ENCODE results near the gene SH3BP5L.
"Not testable (repeated sequence)": the region's sequence is repeated elsewhere in the genome, so short reads cannot be mapped to it uniquely, and the experiment has no call there.

The SH3BP5L gene

DNA sequence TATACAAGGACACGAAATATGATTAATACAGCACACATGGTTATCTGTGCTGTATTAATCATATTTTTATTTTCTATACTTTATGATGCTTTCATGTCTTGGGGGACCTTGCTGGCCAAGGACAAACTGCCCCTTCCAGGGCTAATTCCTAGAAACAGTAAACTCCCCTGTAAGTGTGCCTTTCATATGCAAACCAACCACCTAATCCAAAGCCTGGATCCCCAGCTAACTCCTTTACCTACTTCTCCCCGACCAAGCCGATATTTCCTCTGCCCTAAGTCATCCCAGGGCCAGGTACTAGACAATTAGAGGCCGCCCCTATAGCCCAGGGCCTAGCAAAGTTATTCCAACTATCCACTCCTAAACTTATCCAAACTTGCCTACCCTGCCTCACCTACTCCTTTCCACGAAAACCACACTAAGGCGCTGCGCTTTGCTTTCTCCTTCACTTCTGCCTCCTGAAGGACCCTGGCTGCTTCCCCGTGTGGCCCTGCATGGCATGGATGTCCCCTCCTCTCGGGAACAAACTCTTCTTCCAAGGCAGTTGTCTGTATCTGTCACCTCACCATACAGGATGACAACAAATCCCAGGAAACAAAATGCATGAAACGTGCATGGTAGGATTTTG is 10.2 kb downstream of the SH3BP5L start:
- in situ Hi-C loops (cut with HindIII; ENCODE audit: low pct_ligation_motif_present, low pct_unique_long_range_greater_than_20kb, low sequenced_read_pairs): no loop called here
- DNase-seq: no peak

DNA sequence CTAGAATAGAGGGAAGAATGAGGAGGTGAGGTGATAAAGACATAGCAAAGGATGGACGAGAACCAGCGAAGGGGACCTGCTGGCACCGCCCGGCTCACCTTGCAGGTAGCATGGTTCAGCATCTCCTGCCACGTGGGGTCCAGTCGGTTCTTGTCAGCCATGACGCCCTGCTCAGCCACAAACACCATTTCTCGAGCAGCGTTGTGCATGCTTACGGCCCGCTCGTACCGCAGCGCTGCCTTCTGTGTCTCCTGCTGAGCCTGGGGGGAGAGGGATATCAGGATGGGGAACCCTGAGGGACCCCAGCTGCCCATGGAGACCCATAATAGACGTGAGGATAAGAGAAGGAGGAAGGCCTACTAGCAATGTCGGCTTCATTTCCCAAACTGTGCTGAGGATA is 11.4 kb downstream of the SH3BP5L start:
- no peak for DNase-seq
- in situ Hi-C loops (cut with HindIII; ENCODE audit: low pct_ligation_motif_present, low pct_unique_long_range_greater_than_20kb, low sequenced_read_pairs): no loop called here

DNA sequence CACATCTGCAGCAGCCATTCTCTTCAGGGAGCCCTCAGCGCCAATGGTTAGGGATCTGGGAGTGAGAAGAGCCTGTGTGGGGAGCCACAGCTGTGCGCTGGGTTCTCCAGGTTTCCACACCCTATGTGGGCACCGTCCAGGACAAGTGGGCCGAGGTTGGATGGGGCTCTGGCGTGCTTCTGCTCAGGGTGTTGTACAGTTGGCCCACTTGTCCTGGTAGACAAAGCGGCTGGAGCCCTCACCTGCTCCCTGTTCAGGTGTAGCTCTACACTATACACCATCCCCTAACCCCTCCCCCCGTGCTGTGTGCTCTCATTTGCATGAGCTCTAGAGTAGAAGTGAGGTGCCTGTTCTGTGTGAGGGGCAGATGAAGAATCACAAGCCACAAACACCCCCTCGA is 12.2 kb downstream of the SH3BP5L start:
- in situ Hi-C loops (cut with HindIII; ENCODE audit: low pct_ligation_motif_present, low pct_unique_long_range_greater_than_20kb, low sequenced_read_pairs): no loop called here
- no peak for DNase-seq

DNA sequence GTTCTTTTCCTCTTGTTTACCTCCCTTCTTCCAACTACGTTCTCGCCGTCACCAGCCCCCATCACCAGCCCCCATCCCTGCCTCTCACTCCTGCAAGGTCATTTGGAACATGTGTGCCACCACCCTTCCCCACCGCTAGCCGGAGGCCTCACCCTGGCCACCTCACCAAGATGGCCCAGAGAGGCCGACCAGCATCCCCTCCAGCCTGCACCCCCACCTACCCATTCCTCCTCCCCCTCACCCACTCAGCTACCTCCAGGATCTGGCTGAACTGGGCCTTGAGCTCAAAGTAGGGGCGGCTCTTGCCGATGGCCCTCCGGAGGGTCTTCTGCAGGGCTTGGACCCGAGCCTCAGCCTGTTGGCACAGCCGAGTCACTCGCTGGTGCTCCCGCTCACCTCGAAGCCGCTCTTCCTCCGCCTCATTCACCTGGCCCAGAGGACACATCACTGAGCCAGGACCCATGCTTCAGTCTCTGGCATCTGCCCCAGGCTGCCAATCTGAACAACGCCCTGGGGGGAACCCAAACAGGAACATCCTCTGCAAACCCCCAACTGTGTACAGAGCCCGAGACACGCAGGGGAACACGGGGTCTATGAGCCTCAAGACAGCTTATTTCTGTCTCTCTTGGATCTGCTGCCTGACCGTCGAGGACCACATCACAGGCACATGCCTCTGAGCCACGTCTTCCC is 12.8 kb downstream of the SH3BP5L start:
- no peak for DNase-seq
- in situ Hi-C loops (cut with HindIII; ENCODE audit: low pct_ligation_motif_present, low pct_unique_long_range_greater_than_20kb, low sequenced_read_pairs): no loop called here

DNA sequence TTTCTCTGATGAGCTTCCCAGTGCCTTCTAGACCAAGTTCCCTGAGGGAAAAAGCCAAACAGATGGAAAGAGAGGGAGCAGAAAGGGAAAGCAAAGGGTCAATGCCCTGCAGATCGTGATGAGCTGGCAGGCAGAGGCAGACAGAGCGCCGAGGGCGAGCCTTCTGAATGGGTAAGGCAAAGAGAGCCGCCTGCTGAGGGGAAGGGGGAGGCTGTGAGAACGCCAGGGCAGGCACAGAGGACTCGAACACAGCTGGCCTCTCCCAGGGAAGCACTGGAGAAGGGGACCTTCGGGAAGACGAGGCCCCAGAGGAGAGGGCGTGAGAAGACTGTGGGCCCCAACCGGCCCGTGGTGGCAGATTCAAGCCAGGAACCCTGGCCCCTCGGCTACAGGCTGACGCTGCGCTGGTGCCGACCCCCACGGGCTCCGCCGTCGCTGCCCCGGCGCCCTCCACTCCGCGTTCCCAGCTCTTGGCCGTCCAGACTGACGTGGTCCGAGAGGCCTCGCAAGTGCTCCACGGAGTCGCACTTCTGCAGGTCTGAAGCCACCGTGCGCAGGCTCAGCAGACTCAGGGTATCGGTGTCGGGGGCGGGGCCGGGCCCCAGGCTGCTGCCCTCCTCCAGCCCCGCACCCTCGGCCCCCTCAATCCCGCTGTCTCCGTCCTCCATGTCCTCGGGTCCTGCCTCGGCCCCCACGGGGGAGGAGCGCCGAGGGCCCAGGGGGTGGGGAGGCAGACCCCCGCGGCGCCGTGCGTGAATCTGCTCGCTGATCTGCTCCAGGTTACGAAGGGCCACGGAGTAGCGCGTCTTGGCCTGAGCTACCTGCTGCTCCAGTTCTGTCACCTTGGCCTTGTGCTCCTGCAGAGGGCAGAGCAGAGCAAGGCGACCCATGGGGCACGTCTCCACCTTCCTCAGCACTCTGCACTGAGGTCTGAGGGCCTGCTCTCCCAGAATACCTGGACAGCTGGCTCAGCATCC is 13.9 kb downstream of the SH3BP5L start:
- in situ Hi-C loops (cut with HindIII; ENCODE audit: low pct_ligation_motif_present, low pct_unique_long_range_greater_than_20kb, low sequenced_read_pairs): no loop called here
- DNase-seq: no peak

DNA sequence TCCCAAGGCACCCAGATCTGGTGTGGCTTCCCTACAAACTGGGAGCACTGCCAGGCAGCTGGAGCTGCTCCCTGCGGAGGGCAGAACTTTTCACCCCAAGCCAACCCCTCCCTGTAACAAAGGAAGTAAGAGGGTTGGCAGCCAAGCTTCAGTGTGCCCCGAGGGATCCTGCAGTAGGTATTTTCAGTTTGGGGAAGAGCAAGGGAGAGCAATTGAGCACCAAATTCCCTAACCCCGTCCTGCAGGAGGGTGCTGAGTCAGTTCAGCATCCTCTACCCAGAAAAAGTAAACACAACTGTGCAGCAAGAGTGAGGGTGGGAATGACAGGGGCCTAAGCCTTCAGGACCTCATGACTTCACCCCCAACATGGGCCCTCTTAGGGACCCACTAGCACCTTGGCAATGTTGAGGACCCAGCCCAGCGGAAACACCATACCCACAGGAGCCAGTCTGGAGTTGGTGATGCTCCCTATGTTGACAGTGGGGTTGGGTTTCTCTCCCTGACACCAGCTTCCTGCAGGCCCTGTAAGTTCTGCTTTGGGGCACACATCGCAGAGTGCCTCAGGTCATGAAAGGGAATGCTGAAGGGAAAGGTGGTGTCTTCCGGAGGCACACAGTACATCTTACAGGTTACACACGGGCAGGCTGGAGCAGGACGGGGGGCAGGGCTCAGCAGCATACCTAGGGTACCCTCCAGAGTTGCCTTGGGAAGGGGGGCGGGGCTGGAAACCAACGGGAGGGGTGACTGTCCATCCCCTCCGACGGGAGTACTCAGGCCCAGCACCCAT is 14.8 kb downstream of the SH3BP5L start:
- no peak for DNase-seq
- in situ Hi-C loops (cut with HindIII; ENCODE audit: low pct_ligation_motif_present, low pct_unique_long_range_greater_than_20kb, low sequenced_read_pairs): no loop called here

DNA sequence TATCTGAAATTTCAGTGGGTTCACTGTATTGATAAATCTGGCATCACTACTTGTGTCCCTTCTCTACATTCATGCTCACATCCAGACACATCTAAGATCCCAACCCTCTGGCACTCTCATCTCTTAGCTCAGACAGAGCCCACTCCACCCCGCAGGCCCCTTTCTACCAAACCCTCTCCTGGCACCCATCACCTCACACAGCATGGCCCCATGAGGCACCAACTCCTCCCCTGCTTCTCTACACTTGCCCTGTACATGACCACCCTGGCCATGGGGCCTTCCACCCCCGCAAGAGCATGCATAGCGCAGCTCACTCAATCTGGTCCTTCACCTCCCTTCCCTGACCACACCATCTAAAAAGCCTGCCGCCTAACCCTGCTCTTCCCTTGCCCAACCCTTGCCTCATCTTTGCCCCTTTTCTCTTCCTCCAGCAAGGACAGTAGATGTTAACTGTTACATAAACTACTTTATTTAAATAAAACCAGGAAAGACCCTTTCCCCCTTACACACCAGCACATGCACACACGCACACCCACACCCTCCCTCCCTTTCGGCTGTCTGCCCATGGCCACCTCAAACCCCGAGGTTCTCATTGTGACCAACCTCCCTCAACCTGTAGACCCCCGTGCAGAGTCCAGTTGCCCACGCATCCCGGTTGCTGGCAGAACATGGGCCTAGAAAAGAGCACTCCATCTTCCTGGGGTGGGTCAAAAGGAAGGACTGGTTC is 15.6 kb downstream of the SH3BP5L start:
- DNase-seq: no peak
- in situ Hi-C loops (cut with HindIII; ENCODE audit: low pct_ligation_motif_present, low pct_unique_long_range_greater_than_20kb, low sequenced_read_pairs): no loop called here

DNA sequence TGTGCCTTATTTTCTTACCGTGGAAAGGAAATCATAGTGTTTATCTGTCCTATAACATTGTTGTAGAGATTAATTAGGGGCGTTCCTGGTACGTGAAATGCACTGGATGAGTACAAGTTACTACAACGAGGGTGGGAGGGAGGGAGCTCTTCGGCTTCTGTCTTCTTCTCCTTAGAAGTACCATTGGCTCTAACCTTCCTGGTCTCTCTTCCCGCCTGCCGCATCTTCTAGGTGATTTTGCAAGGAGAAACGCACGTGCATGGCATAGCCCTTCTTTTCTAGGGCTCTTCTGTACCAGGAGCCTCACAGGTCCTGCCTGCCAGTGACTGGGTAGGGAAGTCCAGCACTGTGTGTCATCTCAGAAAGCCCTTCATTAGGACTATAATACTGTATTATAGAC is 16.8 kb downstream of the SH3BP5L start:
- in situ Hi-C loops (cut with HindIII; ENCODE audit: low pct_ligation_motif_present, low pct_unique_long_range_greater_than_20kb, low sequenced_read_pairs): no loop called here
- DNase-seq: no peak

DNA sequence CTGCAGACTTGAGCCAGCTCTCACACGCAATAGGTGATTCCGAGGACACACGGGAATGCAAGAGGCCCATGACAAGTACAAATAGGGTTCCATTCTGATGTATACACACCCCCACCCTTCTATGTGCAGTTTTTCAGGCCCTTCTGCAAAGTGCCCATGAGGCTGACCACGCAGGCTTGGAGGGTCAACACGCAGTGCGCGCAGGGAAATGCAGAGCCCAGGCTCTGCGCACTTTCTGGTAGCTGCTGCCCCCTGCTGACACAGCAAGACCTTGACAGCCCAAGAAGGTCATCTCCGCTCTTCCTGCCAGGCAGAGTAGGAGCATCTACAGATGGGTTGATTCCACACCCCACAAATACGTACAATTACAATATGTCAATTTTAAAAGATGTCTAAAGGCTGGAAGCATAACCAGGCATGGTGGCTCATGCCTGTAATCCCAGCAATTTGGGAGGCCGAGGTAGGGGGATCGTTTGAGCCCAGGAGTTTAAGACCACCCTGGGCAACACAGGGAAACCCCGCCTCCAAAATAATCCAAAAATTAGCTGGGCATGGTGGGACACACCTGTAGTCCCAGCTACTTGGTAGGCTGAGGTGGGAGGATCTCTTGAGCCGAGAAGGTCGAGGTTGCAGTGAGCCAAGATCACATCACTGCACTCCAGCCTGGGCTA is 18.5 kb downstream of the SH3BP5L start:
- peak; percentile 43 for DNase-seq
- in situ Hi-C loops (cut with HindIII; ENCODE audit: low pct_ligation_motif_present, low pct_unique_long_range_greater_than_20kb, low sequenced_read_pairs): no loop called here

DNA sequence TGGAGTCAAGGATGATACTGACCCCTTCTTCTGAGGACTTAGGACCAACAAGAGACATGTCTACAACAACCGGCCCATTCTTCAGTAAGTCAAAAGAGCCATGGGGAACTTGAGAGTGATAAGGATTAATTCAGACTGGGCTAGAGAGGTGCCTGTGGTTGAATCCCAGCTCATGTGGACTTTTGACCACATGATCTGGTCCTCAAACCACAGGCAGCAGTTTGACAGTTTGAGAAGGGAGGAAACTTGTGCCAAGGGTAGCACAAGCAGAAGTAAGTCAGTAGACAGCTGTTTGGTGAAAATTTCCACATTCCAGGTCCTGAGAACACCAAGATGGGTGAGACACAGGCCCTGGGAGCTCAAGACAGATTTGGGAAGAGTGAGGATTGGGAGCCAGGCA is 19.8 kb downstream of the SH3BP5L start:
- in situ Hi-C loops (cut with HindIII; ENCODE audit: low pct_ligation_motif_present, low pct_unique_long_range_greater_than_20kb, low sequenced_read_pairs): no loop called here
- DNase-seq: no peak

DNA sequence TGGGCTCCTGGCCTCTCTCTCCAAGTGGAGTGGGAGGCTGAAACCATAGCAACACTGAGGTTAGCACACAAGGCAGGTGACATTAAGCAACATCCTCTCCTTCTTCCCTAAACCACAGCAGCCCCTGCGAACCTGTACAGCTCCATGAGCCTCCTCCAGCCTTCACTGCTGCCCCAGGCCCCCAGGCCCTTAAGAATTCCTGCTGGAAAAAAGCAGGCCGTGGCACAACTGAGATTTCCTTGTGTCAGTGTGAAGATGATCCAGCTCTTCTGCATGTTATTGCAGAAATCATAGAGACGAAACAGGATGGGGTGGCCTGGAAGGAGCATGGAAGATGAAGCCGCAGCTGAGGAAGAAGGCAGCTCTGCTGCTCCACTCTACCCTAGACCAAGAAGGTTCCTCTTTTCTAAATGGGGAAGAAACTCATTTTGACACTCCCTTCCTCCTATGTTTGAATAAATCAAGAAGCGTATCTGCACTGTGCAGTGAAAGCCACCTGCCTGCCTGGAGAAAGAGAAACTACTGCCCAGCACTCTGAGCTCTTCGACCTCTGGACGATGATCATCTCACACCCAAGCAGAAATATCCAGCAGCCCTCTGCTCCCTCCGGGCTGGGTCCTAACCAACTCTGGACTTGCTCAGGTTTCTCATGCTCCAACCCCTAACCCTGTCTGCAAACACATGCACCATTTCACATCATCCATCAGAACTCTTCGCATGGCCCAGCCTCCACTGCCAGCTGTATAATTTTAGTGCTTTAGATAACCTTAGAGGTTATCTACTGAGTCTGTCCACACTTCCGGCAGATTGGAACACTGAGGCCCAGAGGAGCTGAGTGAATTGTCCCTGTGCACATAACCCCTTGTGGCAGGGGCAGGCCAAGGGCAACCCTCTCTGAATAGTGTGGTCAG is 20.7 kb downstream of the SH3BP5L start:
- DNase-seq: no peak
- in situ Hi-C loops (cut with HindIII; ENCODE audit: low pct_ligation_motif_present, low pct_unique_long_range_greater_than_20kb, low sequenced_read_pairs): no loop called here

DNA sequence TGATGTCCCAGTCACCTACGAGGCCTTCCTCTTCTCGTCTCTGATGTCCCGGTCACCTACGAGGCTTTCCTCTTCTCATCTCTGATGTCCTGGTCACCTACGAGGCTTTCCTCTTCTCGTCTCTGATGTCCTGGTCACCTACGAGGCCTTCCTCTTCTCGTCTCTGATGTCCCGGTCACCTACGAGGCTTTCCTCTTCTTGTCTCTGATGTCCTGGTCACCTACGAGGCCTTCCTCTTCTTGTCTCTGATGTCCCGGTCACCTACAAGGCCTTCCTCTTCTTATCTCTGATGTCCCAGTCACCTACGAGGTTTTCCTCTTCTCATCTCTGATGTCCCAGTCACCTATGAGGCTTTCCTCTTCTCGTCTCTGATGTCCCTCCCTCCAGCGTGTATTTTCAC is 22.2 kb downstream of the SH3BP5L start:
- DNase-seq; in situ Hi-C loops (cut with HindIII; ENCODE audit: low pct_ligation_motif_present, low pct_unique_long_range_greater_than_20kb, low sequenced_read_pairs): not testable (repeated sequence)

DNA sequence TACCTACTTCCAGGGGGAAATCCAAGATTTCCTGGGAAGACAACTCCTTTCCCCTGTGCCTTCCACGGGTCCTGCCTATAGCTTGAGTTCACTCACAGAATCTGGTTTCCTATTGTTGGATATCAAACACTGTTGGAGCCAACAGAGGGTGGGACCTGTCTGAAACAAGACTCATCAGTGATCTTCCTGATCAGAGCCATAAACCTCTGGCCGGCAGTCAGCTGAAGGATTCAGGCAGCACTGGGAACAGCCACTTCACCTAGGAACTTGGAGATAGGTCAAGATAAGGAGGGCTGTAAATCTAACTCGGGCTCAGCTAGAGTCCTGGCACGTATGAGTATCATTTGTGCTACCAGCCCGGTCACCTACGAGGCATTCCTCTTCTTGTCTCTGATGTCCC is 23.3 kb downstream of the SH3BP5L start:
- no peak for DNase-seq

DNA sequence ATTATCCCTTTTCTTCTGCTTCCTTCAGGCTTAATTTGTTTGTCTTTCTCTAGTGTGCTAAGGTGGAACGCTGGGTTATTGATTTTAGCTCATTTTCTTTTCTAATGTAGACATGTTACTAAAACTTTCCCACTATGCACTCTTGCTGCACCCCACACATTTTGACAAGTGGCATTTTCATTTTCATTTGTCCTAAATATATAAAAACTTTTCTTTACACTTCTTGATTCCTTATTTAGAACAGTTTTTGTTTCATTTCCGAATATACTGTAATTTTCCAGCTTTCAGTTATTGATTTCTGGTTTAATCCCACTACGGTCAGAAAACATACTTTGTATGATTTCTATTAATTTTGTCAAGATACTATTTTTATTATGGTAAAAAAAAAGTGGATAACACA is 25.3 kb downstream of the SH3BP5L start:
- DNase-seq: no peak
- in situ Hi-C loops (cut with HindIII; ENCODE audit: low pct_ligation_motif_present, low pct_unique_long_range_greater_than_20kb, low sequenced_read_pairs): no loop called here

More for the DNA sequence above, 23.3 kb downstream of the SH3BP5L start:
- in situ Hi-C loops (cut with HindIII; ENCODE audit: low pct_ligation_motif_present, low pct_unique_long_range_greater_than_20kb, low sequenced_read_pairs): no loop called here

DNA sequence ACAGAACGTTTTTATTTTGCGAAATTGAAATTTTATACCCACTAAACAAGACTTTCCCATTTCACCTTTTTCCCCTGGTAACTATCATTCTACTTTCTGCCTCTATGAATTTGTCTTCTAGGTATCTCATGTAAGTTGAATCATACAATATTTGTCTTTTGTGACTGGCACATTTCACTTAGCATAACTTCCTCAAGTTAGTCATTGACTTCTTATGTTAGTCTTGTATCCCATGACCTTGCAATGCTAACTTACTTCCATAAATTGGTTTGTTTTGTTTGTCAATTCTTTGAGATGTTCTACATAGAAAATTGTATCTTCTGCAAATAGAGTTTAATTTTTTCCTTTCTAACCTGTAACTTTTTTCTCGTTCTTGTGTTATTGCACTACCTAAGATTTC is 26.9 kb downstream of the SH3BP5L start:
- in situ Hi-C loops (cut with HindIII; ENCODE audit: low pct_ligation_motif_present, low pct_unique_long_range_greater_than_20kb, low sequenced_read_pairs): no loop called here
- DNase-seq: no peak

DNA sequence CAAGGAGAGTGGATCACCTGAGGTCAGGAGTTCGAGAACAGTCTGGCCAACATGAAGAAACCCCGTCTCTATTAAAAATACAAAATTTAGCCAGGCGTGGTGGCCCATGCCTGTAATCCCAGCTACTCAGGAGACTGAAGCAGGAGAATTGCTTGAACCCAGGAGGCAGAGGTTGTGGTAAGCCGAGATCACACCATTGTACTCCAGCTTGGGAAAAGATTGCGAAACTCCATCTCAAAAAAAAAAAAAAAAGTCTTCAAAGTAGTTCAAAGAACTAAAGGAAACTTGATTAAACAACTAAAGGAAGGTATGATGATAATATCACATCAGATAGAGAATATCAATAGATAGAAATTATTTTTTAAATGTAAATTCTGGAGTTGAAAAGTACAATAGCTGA is 31.1 kb downstream of the SH3BP5L start:
- in situ Hi-C loops (cut with HindIII; ENCODE audit: low pct_ligation_motif_present, low pct_unique_long_range_greater_than_20kb, low sequenced_read_pairs); DNase-seq: not testable (repeated sequence)

DNA sequence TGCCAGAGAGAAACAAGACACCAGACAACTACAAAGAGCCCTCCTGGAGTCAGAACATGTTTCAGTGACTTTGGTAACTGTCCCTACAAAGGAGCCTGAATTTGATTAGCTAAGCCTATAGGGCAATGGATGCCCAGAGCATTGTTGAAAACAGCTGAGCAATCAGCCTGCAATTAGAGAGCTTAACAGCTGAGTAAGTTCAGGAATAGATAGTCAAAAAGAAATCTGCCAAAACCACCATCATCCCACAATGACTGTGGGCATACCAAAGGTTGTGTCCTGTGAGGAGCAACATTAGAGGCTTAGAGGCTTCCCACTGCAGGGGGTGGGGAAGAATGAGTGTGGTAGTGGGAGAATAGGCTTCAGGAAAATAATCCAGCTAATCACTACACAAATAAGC is 32.1 kb downstream of the SH3BP5L start:
- no peak for DNase-seq
- in situ Hi-C loops (cut with HindIII; ENCODE audit: low pct_ligation_motif_present, low pct_unique_long_range_greater_than_20kb, low sequenced_read_pairs): no loop called here
